Heart left ventricle (tissue), 13 donors: Measurements from ENCODE around the gene LYAR.
A peak's percentile ranks its signal among the peaks of the same experiment; 100 is the strongest.

Experiments
- POLR2A ChIP-seq, 2 donors: fragments of 450-650 bp; IDR thresholded peaks; one replicate each; pipeline ENCODE4 v1.6.1; 2017; ENCODE audit warnings: antibody characterized with exemption in 2 of 2, mild to moderate bottlenecking in 2 of 2, moderate library complexity in 2 of 2
- TF ChIP-seq, protein P1 (sequence below), 12 donors: fragments of 200-600 bp; sonication (generic) in 4 of 12; IDR thresholded peaks; one replicate each; pipeline versions ENCODE4 v1.5.0 to v1.8.0; 2018 to 2022; ENCODE audit warnings: antibody characterized with exemption in 12 of 12, mild to moderate bottlenecking in 5 of 12
- donor health status: ischemic (EF 13 %, LVEDD 7.1; RV severe dilation, severe dysfunction).
- donor health status: DM: no; HTN: yes; CAD: no.
- donor health status: DM: no; HTN: no; CAD: no.
- donor health status: ischemic (EF 25% LVEDD 6.9; RV normal size, moderate dysfunction).
- donor health status: ischemic (EF 25% LVEDD 5.7; RV mildly dilated, moderate dysfunction).
- donor health status: ischemic (EF 35%, LVEDD 5.7; RV mildly dilated, moderate dysfunction).
- donor health status: nonischemic (EF 11% LVEDD 7.7; RV severe dilation, severe dysfunction).
- donor health status: DM: yes; HTN: yes; CAD: no.
- donor health status: PGD.
- donor health status: ischemic (EF 29% LVEDD 5.4; RV normal size, mild dysfunction).
- donor health status: nonischemic (EF 23%, LVEDD 6.1; RV moderate dilation, normal function).

GRCh38 chr4:4260185-4260751, 29.7 kb downstream of the LYAR start:
- TF ChIP-seq, protein P1, sequence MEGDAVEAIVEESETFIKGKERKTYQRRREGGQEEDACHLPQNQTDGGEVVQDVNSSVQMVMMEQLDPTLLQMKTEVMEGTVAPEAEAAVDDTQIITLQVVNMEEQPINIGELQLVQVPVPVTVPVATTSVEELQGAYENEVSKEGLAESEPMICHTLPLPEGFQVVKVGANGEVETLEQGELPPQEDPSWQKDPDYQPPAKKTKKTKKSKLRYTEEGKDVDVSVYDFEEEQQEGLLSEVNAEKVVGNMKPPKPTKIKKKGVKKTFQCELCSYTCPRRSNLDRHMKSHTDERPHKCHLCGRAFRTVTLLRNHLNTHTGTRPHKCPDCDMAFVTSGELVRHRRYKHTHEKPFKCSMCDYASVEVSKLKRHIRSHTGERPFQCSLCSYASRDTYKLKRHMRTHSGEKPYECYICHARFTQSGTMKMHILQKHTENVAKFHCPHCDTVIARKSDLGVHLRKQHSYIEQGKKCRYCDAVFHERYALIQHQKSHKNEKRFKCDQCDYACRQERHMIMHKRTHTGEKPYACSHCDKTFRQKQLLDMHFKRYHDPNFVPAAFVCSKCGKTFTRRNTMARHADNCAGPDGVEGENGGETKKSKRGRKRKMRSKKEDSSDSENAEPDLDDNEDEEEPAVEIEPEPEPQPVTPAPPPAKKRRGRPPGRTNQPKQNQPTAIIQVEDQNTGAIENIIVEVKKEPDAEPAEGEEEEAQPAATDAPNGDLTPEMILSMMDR (IDR thresholded peaks at IDR 0.05), result peak in 7 of 12 donors; percentile 13 to 48 (median 27)
- no peak for TF ChIP-seq POLR2A (IDR thresholded peaks at IDR 0.05)
